ENCODE data around the gene ARL5C.

- TF ChIP-seq CTCF (IDR thresholded peaks at IDR 0.05; ENCODE audit: low read depth, low read length) (no peak), EZH2phosphoT487 (IDR thresholded peaks at IDR 0.05; ENCODE audit: low read depth) (no peak)
These were observed 44.1 kb upstream of the ARL5C start for GRCh38 chr17:39210093-39210434.

Data from OCI-LY3 (cell line).